ENCODE data around the gene RPH3AL. TPM values are rescaled to one million over a fixed set of nuclear protein-coding genes. Genes with fewer than 3 reads are reported as not detected.

Gene RPH3AL
- total RNA-seq, 1 donor = 2.0 TPM

GRCh38 chr17:339193-340061, 13.2 kb downstream of the RPH3AL start:
- no peak for DNase-seq (ENCODE audit: low read depth)
- no peak overlapping the region for H3K4me3 ChIP-seq (ENCODE audit: low read depth, low read length)
- TF ChIP-seq CTCF (IDR thresholded peaks at IDR 0.05; ENCODE audit: insufficient read depth, low read length) = no peak

GRCh38 chr17:338442-339192, 14.0 kb downstream of the RPH3AL start:
- no peak for DNase-seq (ENCODE audit: low read depth)
- H3K4me3 ChIP-seq (ENCODE audit: low read depth, low read length) = no peak overlapping the region
- TF ChIP-seq CTCF (IDR thresholded peaks at IDR 0.05; ENCODE audit: insufficient read depth, low read length) = no peak

DNA sequence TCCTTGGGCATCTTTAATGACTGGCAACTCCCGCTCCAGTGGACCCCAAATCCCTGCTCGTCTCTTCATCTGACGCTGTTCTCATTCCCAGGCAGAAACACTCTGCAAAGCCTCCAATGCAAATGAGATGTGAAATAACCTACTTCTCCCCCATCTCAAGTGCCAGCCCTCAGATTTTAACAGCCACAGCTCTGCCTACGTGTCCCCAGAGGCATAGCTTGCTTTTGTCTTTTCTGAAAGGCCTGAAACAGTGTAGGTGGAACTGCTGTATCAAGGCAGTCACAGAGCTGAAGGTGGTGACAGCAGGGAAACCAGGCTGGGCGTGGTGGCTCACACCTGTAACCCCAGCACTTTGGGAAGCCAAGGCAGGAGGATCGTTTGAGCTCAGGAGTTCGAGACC, 14.7 kb downstream of the RPH3AL start:
- no peak for TF ChIP-seq CTCF (IDR thresholded peaks at IDR 0.05; ENCODE audit: insufficient read depth, low read length)
- DNase-seq (ENCODE audit: low read depth) = no peak
- H3K4me3 ChIP-seq (ENCODE audit: low read depth, low read length) = no peak overlapping the region

DNA sequence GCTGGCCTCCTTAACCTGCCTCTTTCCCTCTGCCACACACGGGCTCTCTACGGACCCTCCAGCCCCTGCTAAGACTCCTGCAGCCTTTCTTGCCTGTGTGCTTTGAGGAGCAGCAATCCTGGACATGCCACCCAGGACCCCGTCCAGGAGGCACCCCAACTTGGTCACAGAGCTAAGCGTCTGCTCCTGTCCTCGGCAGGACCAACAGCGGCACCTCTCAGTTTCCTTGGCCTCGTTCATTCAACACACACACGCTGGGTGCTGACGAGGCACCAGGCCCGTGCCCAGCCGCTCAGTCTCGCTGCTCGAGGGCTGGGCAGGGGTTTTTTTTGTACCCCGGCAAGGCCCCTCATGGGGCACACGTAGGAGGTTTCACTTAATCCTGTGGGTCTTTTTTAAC, 15.2 kb downstream of the RPH3AL start:
- H3K4me3 ChIP-seq (ENCODE audit: low read depth, low read length) = no peak overlapping the region
- TF ChIP-seq CTCF (IDR thresholded peaks at IDR 0.05; ENCODE audit: insufficient read depth, low read length) = no peak
- no peak for DNase-seq (ENCODE audit: low read depth)

DNA sequence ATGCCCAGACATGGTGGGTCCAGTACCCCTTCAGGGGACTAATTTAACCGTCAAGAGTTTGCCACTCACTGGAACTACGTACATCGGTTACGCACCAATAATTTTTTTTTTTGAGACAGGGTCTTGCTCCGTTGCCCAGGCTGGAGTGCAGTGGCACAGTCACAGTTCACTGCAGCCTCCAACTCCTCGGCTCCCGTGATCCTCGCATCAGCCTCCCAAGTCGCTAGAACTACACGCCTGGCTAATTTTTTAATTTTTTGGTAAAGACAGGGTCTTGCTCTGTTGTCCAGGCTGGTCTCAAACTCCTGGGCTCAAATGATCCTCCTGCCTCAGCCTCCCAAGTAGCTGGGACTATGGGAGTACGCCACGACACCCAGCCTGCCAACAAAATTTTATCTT, 15.6 kb downstream of the RPH3AL start:
- no peak for DNase-seq (ENCODE audit: low read depth)
- H3K4me3 ChIP-seq (ENCODE audit: low read depth, low read length) = no peak overlapping the region
- TF ChIP-seq CTCF (IDR thresholded peaks at IDR 0.05; ENCODE audit: insufficient read depth, low read length) = no peak

DNA sequence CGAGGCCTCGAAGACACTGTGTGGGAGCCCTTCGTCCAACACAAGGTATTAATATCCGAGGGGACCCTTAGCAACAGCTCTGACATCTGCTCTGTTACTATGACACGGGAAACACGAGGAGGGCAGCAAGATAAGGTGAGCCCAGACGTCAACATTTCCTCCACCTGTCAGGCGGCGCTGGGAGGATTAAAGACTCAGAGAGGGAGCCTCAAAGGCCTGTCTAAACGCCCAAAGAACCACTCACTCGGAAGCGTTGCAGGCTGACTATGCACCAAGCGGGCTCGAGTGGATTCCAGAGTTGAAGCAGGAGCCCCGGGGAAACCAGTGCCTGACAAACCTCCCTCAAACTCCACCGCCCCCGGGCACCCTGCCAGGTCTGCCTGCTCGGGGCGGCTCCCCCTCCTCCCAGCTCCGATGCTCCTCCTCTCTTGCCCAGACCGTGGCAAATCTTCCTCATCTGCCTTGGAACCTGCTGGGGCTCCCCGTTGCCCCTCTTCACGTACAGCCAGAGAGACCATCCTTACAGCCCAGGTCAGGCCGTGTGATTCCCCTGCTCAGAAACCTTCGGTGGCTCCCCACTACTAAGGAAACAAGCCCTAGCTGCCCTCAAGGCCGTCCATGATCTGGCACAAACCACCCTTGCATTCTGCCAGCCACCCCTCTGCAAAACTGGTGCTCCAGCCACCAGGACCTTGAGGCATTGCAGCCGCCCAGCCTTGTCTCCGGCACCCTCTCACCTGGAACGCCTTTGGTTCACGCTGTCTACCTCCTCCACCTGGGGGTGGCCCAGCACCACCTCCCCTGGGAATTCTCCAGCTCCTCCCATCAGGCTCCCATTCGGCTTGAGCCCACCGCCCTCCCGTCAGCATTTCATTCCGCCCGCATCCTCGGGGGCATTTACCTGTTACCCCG, 16.2 kb downstream of the RPH3AL start:
- no peak for DNase-seq (ENCODE audit: low read depth)
- no peak overlapping the region for H3K4me3 ChIP-seq (ENCODE audit: low read depth, low read length)
- TF ChIP-seq CTCF (IDR thresholded peaks at IDR 0.05; ENCODE audit: insufficient read depth, low read length) = no peak
